ENCODE measurements around the gene ZNF319.

The ZNF319 gene

GRCh38 chr16:57951204-57951960 lies 49.1 kb downstream of the ZNF319 start:
- DNase-seq: no peak

- DNase-seq: no peak
These were observed 50.1 kb downstream of the ZNF319 start for GRCh38 chr16:57950382-57950781.

- DNase-seq: no peak
These were observed 50.8 kb downstream of the ZNF319 start for GRCh38 chr16:57949595-57950238.

- DNase-seq: no peak
These were observed 51.5 kb downstream of the ZNF319 start for GRCh38 chr16:57949013-57949412.

- DNase-seq: no peak
These were observed 52.4 kb downstream of the ZNF319 start for GRCh38 chr16:57948027-57948426.

- DNase-seq: no peak
These were observed 53.2 kb downstream of the ZNF319 start for GRCh38 chr16:57947261-57947660.

GRCh38 chr16:57946181-57946801 lies 54.2 kb downstream of the ZNF319 start:
- no peak for DNase-seq

- no peak for DNase-seq
These were observed 54.7 kb downstream of the ZNF319 start for GRCh38 chr16:57945740-57946138.

- no peak for DNase-seq
These were observed 55.3 kb downstream of the ZNF319 start for GRCh38 chr16:57944970-57945739.

All from stimulated activated CD4-positive, alpha-beta T cell treated with anti-CD3 and anti-CD28 coated beads, Interleukin-4, amount 100 ng/mL, for 1 hour (primary cell).